ENCODE data around the gene ETS1.
A peak's percentile ranks its signal among the peaks of the same experiment; 100 is the strongest.

ETS1 gene, protein sequence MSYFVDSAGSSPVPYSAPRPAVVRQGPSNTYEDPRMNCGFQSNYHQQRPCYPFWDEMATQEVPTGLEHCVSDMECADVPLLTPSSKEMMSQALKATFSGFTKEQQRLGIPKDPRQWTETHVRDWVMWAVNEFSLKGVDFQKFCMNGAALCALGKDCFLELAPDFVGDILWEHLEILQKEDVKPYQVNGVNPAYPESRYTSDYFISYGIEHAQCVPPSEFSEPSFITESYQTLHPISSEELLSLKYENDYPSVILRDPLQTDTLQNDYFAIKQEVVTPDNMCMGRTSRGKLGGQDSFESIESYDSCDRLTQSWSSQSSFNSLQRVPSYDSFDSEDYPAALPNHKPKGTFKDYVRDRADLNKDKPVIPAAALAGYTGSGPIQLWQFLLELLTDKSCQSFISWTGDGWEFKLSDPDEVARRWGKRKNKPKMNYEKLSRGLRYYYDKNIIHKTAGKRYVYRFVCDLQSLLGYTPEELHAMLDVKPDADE

DNA sequence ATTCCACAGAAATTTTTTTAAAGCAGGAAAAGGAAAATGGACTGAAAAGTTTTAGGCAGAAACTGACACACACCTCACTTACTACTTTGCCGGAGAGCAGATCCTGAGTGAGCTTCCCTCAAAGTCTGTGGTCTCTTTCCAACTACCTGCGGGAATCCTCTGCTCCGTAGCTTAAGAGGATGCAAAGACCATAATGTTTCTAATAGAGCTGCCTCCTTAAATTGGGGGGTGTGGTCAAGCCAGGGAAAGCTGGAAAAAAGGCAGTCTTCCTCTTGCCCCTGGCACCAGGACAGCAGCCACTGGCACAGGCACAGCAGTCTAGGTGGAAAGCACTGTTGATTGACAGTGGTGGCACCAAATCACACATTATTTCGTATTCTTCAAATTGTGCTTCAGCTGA lies at the start of gene ETS1:
ETS1 (minus strand) TSS at position 144 of the 400 bp plus-strand sequence. CDS start 14,428 bp downstream, outside the sequence.
- no peak for DNase-seq (ENCODE audit: low spot score)

DNA sequence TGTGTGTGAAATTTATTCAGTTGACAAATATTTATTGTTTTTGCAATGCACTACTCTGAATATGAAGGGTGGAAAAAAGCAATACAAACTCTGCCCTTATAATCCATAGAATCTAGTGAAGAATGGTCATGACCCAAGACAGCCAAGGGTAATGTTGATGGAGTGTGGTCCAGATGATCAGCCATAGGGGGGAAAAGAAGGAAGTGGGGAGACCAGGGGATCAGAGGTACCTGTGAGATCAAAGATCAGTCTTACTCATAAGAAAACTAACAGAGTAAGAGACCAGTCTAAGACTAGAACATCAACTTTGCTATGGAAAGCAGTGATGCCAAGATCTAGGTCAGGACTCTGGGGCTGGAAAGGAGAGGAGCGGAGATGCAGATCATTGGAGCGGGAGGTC lies 47.0 kb upstream of the ETS1 start:
- DNase-seq (ENCODE audit: low spot score), result no peak

DNA sequence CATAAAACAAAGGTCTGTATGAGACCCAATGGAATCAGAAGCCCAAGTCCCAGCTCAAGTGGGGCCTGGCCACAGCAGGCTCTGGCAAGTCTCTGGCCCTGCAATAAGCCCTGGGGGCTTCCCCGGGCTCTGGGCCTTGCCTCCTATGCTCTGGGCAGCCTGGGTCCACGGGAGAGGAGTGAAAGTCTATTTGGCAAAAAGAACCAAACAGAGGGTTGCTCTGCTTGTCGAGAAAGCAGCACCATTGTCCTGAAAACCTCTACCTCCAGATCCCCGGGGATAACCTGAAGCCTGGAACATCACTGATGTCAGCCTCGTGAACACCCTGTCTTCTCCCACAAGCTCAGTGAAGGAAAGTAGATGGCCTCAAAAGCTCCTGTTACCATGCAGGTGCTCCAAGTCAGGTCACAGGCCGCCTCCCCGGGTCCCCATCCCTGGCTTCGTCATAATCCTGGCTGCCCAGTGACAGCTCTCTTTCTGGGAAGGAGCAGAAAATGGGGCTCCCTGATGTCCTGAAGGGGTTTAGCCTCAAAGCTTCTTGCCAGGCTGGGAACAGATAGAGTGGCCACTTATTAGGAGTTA lies 46.1 kb upstream of the ETS1 start:
- DNase-seq (ENCODE audit: low spot score), result no peak

DNA sequence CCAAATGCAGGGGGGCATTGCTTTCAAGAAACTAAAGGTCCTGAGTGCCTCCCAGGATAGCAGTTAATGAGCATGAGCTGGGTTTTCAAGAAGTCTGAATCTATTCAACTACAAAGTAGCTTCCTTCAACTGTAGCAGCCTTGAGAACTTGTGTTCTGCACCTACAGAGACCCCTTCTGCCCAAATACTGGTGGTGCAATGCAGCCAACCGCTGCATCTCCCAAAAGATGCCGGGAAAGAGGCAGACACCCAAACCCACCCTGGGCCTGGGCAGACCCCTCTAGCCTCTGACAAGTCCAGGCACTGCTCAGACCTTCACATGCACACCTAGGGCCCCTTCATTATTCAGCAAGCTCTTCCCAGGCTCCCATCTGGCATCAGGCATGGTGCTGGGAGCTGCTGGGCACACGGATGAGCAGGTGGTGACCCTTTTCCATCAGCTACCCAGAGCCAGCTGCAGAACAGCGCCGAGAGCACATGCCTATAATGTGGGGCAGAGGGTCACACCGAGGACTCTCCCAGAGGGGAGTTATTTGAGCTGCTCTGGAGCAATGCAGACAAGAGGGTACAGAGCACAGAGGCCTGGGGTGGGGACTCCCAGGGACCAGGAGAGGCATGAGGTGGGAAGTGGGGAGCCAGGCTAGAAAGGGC lies 44.9 kb upstream of the ETS1 start:
- DNase-seq (ENCODE audit: low spot score), result peak; percentile 81

DNA sequence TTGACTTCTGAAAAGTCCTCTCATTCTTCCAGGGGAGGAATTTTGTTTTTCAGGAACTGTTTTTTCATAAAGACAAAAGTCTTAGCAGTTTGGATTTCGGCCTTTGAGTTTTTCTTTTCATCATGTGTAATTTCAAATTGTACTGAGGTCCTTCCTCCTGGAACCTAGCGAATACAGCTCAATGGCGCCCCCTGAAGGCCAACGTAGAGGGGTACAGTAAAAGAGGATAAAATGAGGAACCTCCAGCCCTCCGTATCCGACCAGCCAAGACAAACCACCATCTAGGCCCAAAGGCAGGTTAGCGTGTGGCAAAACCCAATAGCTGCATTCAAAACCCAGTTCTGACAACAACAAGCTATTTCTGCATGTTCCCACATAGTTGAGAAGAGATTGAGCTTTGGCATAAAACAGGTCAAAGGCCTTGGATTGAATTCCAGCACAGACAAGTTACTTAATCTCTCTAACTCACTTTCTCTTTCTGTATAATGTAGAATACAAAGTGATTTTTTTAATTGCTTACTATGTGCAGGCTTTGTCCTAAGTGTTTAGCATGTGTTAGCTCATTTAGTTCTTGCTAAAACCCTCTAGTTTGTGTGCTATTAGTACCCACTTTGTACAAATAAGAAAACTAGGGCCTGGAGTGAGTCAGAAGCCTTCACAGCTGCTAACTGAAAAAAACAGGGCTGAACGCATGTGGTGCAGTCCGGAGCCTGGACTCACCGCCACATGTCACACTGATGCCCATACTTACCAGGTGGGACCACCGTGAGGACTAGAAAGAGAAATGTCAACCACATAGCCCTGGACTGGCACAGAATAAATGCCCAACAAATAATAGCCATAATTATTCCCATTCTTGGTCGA lies 43.2 kb upstream of the ETS1 start:
- peak; percentile 88 for DNase-seq (ENCODE audit: low spot score)

DNA sequence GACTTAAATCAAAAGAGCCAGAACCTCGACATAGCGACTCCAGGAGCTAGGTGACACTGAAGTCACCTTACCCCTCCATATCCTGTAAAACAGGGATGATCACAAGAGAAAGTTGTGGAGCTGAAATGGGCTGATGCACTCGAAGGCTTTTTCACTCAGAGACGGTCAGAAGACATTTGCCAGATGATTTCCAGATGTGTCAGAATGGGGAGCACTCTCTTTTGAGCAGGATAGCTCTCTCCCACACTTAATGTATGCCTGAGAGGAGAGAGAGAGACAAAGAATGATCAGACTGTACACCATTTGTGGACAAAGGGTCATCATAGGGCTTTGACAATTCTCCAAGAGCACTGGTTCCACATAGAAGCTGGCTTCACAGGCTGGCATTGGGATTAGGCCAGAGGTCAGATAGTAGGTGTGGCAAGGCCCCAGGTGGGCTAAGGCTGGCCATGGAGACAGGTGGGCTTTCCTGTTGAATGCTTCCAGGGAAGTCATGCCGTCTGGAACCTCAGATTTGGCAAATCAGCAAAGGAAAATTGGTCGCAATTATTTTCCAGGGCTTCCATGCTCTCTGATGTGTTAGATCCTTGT lies 42.3 kb upstream of the ETS1 start:
- DNase-seq (ENCODE audit: low spot score), result no peak

DNA sequence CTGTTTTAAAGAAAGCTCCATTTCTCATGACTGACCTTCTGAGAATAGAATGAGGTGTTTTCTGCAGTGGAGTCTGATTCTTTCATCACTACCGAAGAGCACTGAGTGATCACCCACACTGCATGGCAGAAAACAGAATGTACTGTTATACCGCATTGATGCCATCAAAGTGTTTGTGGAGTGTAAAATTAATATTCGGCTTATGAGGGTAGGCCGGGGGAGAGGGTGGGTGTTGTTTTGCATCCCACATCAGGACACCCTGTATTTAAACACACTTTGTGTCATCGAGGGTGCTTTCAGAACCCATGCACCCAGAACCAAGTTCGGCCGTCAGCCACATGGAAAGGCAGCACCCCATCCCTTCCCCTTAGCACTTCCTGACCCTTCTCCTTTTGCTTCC lies 41.3 kb upstream of the ETS1 start:
- DNase-seq (ENCODE audit: low spot score), result no peak

DNA sequence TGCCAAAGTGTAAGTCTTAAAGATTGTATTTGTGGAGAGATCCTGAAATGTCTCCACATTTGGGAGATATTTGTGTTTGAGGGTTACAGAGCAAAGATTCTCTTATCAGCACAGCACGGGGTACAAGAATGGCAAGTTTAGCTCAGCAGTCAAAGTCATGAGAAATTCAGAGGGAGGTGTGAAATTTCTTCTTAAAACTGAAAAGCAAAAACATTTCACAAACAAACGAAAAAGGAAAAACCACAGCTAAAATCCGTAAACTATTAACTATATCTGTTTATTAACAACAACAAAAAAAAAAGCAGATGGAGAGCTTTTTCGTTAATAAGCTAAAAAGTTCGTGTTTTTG lies 40.9 kb upstream of the ETS1 start:
- no peak for DNase-seq (ENCODE audit: low spot score)

DNA sequence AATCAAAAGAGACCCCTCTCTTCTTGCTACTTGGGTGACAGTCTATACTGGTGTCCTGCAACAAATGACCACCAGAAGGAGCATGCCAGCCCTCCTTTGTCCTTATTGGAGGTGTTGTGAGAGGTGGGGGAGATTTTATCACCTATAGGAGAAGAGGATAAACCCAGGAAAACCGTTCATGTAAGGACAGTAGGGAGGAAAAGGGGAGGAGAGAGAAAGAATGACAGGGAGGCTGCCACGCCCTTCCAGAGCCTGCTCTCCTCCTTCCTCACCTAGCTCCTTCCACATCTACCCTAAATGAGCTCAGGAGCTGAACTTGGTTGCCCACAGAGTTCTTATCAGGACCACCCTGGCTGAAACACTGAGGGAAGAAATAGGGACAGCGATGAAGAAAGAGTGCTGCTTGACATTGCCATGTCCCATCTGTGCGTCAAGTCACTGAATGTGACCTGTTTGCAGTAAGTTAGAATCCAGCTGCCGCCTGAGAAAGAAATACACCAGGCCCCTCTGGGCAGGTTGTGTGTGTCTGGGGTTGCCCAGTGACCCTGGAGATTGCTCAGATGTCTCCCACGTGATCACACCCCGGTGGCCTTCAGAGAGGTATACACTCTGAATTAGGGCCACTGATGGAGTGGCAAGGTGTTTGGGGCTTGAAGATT lies 40.4 kb upstream of the ETS1 start:
- no peak for DNase-seq (ENCODE audit: low spot score)

DNA sequence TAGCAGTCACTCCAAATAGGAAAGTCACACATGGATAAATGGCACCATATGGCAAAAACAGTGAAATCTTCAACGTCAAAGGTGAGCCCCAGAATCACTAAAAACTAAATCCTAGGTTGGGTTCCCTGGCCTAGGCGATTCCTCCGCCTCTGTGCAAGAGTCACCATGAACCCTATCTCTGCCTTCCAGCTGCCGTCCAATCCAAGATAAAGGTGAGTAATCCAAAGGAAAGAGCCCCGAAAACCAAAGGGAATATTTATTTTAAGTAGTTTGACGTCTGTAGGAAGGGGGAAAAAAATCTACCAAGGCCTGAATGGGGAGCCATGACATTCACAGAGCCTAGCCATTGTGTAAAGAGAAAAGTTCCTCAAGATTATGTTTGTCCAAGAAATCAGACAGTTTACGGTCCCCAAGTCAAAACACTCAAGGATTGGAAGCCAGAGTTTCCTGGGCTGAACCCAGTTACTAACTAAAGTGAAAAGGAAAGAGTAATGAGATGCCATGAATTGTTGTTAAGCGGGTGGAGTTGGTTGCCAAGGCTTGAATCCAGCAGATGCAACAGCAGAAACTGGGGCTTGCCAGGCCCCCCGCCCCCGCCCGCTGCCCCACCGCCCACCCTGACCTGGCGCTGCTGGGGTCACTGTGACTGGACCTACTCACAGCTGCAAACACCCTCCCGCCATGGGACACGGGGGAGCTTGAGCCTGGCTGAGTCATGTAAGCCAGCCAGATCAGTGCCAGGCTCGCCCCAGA lies 39.7 kb upstream of the ETS1 start:
- no peak for DNase-seq (ENCODE audit: low spot score)

DNA sequence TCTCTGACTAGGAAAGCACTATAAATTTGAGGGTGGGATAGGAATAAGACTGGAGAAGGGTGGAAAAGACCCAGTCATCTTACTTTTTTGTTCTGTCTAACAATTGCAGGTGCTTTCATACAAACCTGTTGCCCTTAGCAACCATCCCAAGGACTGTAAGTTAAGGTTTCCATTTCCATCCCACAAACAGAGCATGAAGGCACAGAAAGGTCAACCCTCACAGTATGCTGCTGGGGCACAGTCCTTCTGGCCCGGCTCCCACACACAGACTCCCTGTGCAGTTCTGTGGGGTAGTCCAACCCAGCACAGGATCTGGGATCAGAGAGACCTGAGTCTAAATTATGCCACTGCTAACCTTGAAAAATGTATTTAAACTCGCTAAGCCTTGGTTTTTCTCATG lies 38.4 kb upstream of the ETS1 start:
- DNase-seq (ENCODE audit: low spot score), result no peak

DNA sequence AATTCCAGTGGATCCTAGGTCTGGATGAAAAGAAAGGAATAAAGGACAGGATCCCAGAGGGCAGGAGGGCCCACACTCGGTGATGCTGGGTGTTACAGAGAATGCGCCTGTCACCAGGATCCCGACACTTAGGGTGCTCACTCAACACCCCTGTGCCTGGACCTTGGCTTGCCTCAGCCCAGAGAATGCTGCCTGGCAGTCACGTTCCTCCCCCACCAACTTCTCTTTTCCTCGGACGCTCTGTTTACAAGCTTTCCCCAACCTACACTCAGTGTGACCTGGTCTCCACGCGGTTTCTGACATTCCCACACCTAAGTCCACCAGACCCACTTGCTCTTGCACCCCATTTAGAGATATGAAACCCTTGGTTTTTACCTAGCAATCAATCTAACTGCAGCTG lies 38.0 kb upstream of the ETS1 start:
- DNase-seq (ENCODE audit: low spot score), result no peak

DNA sequence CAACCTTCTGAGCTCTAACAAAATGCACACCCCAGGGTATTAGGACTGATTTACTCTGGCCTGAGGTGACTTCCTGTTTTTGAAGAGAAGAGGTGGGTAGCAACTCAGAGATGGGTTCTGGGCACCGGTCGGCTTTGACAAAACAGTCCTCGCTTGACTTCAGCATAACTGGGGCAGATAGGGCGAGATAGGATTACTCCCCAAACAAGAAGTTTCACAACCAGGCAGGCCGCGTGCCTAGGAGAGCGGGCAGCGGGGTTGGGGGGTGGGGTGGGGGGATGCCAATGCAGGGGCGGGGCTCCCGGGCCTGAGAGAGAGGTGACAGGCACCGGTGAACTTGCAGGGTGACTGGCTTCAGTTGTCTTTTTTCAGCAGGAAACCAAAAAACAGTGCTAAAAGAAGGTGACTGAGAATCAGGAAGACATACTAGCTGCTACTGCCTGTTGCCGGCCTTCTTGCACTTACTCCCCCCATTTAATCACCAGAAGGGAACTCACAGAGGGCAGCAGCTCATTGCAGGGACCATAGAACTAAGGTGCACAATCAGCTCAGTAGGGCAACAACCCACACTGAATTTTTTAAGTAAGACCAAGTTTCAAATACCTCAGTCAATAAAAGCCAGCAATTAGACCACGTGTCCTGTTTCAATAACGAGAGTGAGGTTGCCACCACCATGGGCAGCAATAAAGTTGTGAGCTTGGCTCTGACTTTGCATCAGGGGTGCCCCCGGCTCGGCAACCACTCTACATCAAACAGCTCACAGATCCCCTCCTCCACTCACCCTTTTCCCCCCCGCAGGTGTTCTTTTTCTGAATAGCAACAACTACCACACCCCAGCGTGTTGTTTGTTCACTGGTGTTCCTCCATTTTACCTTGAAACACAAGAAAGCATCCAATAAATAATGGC lies 37.2 kb upstream of the ETS1 start:
- no peak for DNase-seq (ENCODE audit: low spot score)

DNA sequence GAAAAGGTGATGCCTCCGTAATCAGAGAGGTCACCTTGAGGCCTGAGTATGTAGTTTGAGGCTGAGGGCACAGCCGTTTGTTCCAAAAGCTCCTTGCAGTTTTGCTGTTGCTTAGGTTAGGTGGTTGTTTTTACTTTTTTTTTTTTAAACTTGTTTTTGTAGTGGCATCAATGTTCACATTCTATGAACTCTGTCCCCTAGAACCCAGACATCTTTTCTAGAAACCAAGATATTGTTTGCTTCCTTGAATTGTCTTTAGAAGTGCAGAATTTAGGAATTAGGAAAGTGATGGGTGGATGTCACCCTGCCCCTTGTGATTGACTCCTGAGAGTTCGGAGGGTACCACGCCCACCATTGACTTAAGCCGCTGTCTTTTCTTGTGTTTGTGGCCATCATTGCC lies 35.7 kb upstream of the ETS1 start:
- DNase-seq (ENCODE audit: low spot score), result no peak

DNA sequence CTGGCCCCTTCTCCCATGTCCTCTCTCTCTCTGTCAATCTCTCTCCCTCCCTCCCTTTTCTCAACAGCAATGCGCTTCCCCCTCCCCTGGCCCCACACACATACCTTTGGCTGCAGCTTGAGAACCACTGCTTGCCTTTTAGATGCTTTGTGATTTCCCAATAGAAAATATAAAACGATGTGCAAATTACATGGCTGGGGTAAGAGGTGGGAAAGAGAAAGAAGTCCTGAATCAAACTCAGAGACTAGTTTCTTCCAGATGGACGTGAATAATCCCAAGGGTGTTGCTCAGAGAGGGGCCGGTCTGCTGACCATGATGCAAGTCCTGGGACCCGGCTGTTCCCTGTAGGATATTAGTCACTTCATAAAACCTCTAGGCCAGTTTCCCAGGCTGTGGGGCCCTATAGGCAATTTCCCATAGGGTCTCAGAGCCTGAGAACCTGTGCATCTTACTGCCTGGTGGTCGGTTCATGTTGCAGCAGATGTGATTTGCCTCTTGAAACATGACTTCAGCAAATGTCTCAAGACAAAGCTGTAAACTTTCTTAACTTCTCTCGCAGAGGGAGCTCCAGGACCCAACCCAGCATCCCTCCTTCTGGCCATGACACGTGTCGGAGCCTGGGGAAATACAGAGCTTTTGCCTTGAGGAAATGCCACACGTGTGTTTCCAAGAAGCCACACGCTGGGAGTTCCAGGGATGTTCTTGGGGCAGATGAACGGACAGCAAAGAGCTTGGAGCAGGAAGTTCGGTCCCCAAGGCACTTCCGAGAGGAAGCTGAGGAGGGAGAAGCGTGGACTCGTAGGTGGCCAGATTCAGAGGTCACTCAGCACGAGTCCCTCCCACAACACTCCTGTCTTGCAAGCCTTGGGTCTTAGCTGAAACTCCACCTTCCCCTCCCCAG lies 34.5 kb upstream of the ETS1 start:
- DNase-seq (ENCODE audit: low spot score), result peak; percentile 90

DNA sequence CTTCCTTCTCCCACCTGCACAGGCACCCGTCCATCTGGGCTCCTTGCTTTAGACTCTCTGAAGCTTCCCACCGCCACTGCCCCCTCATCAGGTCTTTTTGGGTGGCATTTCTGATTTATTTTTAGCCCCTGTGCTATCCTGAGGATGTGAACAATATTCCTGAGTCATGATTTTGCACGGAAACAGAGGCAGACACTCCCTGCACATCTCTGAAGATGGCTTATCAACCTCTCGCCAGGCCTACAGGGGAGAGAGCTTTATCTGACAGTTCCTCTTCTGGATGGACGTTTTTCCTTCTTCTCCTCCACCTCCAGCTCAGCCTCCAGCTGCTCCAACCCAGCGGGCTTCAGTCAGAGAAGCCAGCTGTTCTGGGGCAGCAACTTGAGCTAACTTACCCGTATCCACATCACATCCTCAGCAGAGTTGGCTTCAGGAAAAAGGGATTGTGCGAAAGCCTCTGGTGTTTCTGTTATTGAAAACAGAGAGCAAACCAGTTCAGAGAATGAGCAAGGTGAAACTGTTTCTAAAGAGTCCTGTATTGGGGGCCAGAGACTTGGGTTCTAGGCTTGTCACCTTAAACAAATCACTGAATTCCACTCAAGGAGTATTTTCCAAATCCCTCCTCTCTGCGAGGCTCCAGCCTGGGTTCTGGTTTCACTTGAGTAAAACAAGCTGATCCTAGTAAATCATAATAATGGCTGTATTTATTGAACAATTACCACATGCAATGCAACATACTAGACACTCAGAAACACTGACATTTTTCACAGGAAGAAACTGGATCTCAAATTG lies 33.1 kb upstream of the ETS1 start:
- DNase-seq (ENCODE audit: low spot score), result peak; percentile 31

DNA sequence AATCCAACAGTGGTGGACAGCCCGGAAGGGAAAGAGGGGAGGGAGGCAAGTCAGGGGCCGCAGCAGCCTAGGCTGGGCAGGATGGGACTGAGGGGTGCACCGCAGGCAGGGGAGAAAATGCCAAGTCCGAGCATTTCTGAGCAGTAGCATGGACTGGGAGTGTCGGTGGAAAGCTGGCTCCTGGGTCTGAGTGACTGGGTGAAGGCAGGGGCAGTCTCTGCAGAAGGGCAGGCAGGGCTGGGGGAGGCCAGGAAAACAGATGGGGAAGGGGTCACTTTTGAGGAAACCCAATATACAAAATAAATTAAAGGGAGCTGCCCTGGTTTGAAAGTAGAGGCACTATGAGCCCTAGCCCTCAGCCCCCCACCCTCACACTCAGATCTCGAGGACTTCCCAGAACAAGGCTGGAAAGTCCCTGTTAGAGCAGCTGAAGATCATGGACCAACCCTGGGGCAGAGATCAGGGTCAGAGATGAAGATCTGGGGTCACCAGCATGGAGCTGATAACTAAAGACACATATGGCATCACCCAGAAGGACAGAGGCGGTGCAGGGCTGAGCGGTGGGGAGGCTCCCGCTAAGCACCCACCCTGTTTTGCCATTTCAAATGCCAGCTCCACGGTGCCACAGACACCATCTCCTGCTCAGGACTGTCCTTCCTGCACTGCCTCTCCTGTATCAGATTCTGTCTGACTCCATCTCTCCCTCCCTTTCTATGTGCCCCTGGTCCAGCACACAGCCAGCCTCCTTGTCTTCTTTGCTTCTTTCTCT lies 32.4 kb upstream of the ETS1 start:
- no peak for DNase-seq (ENCODE audit: low spot score)
